ENCODE results near the gene GAL3ST3.

GRCh38 chr11:66061268-66061667, 12.3 kb upstream of the GAL3ST3 start:
- TF ChIP-seq REST (IDR thresholded peaks at IDR 0.05; ENCODE audit: unreplicated experiment) (no peak), EZH2phosphoT487 (IDR thresholded peaks at IDR 0.05; ENCODE audit: unreplicated experiment) (no peak), CTCF (conservative IDR thresholded peaks at IDR 0.05; ENCODE audit: low read depth in 2 of 2) (no peak), ZNF114 (CRISPR knock-in tag; IDR thresholded peaks at IDR 0.05) (no peak)
